HepG2 (cell line): ENCODE measurements around the gene SLAMF8. TPM values are rescaled to one million over a fixed set of nuclear protein-coding genes. Genes with fewer than 3 reads are reported as not detected.

ENCODE experiments used
- ATAC-seq: fragments of 200-7000 bp; cut with Tn5 transposase; 3 replicates; pipeline ENCODE4 v1.9.1; 2020; ENCODE audit warnings: mild to moderate bottlenecking, moderate library complexity
- BruUV-seq: library from RNA; stranded (reverse); fragments of 400-500 nt; replicated peaks from 2 replicates; lab custom pipeline; 2021; lab: Mats Ljungman, UMichigan
- CTCF ChIA-PET: fragments of 300-600 bp; formaldehyde crosslinking; extraction: SDS; loops from one replicate; lab custom pipeline; 2021; ENCODE audit warnings: low total read pairs, inconsistent platforms, low intra/inter-chr PET ratio; lab: Yijun Ruan, JAX
- POLR2A ChIA-PET: fragments of 350-600 bp; sonication (Branson Sonifier 250); formaldehyde crosslinking; loops from one replicate; lab custom pipeline; 2020; ENCODE audit warnings: antibody characterized with exemption, inconsistent platforms; lab: Yijun Ruan, JAX
- DNase-seq: peaks from one replicate; pipeline ENCODE4 v3.0.0-alpha.2; 2015; ENCODE audit warnings: low spot score
- FAIRE-seq: peaks from 3 replicates; lab custom pipeline; 2011; peaks lifted over from hg19 to GRCh38; lab: Jason Lieb, UNC
- H2AFZ ChIP-seq: one replicate; pipeline ENCODE4 v1.6.1; 2011; ENCODE audit warnings: low read length, inconsistent platforms
- H3K27ac ChIP-seq: fragments of 300-600 bp; 3 replicates; pipeline ENCODE4 v1.8.0; 2011; ENCODE audit warnings: mixed run types, mild to moderate bottlenecking, mixed read lengths, low read length, inconsistent platforms; ENCODE audit not compliant: insufficient read depth; ENCODE audit errors: extremely low read length
- H3K27me3 ChIP-seq, 2 experiments: fragments of 200-600 bp in 1 of 2; 2 replicates in 1 of 2; 3 replicates in 1 of 2; pipeline versions ENCODE4 v1.6.0 to v1.8.0; 2011; ENCODE audit warnings: low read length in 2 of 2, mild to moderate bottlenecking in 2 of 2, moderate library complexity in 2 of 2, inconsistent platforms in 1 of 2; ENCODE audit not compliant: insufficient read depth in 2 of 2, control insufficient read depth in 1 of 2
- H3K36me3 ChIP-seq, 2 experiments: fragments of 200-600 bp in 1 of 2; replicated peaks in 1 of 2; 2 replicates in 1 of 2; 3 replicates in 1 of 2; pipeline versions ENCODE4 v1.5.1 to v1.8.0; 2011; ENCODE audit warnings: low read length in 2 of 2, inconsistent platforms in 1 of 2; ENCODE audit not compliant: insufficient read depth in 2 of 2, control insufficient read depth in 1 of 2
- H3K4me1 ChIP-seq: 2 replicates; pipeline ENCODE4 v1.5.1; 2012; ENCODE audit warnings: low read length, inconsistent platforms; ENCODE audit not compliant: insufficient read depth
- H3K4me2 ChIP-seq: 2 replicates; pipeline ENCODE4 v1.6.0; 2011; ENCODE audit warnings: low read depth, low read length, inconsistent platforms
- H3K4me3 ChIP-seq, 3 experiments: fragments of 200-600 bp in 1 of 3; sonication (generic), shearing (Covaris generic) in 1 of 3; replicated peaks in 1 of 3; 2 replicates each; pipeline ENCODE4 v1.5.1; 2011 to 2016; ENCODE audit warnings: low read length in 3 of 3, inconsistent platforms in 2 of 3, low read depth in 2 of 3, mild to moderate bottlenecking in 2 of 3, control low read depth in 1 of 3, mixed read lengths in 1 of 3; ENCODE audit not compliant: insufficient read depth in 1 of 3
- H3K79me2 ChIP-seq: one replicate; pipeline ENCODE4 v1.6.1; 2011; ENCODE audit warnings: low read length, inconsistent platforms; ENCODE audit not compliant: insufficient read depth
- H3K9ac ChIP-seq: 2 replicates; pipeline ENCODE4 v1.6.0; 2011; ENCODE audit warnings: mild to moderate bottlenecking, low read depth, low read length, inconsistent platforms; ENCODE audit not compliant: insufficient read depth
- H3K9me3 ChIP-seq: 2 replicates; pipeline ENCODE4 v1.5.1; 2012; ENCODE audit warnings: mild to moderate bottlenecking, low read length
- H4K20me1 ChIP-seq: 2 replicates; pipeline ENCODE4 v1.6.0; 2011; ENCODE audit warnings: inconsistent platforms, mild to moderate bottlenecking, low read length, moderate library complexity; ENCODE audit not compliant: insufficient read depth
- CBX1 ChIP-seq: IDR thresholded peaks from one replicate; pipeline ENCODE4 v1.6.1; 2016; ENCODE audit warnings: antibody characterized with exemption, low read depth
- FOXA3 ChIP-seq: IDR thresholded peaks from 2 replicates; pipeline ENCODE4 v1.6.1; 2016; ENCODE audit warnings: missing genetic modification reagents, missing compliant biosample characterization
- GLMP ChIP-seq: sonication (generic); formaldehyde crosslinking; IDR thresholded peaks from 2 replicates; pipeline ENCODE4 v1.9.0; 2021; ENCODE audit warnings: missing genetic modification reagents, mild to moderate bottlenecking, borderline replicate concordance
- HES4 ChIP-seq: sonication (generic); formaldehyde crosslinking; IDR thresholded peaks from 2 replicates; pipeline ENCODE4 v1.9.0; 2021; ENCODE audit warnings: mild to moderate bottlenecking, missing genetic modification reagents, borderline replicate concordance
- KLF11 ChIP-seq: IDR thresholded peaks from 2 replicates; pipeline ENCODE4 v1.6.1; 2016; ENCODE audit warnings: missing compliant biosample characterization
- KLF13 ChIP-seq: sonication (generic); formaldehyde crosslinking; IDR thresholded peaks from 2 replicates; pipeline ENCODE4 v1.4.0; 2020; ENCODE audit warnings: mild to moderate bottlenecking, missing genetic modification reagents
- MXD3 ChIP-seq: IDR thresholded peaks from 2 replicates; pipeline ENCODE4 v1.6.1; 2016; ENCODE audit warnings: mild to moderate bottlenecking, missing biosample characterization, missing genetic modification reagents
- NCOA1 ChIP-seq: sonication (generic); formaldehyde crosslinking; IDR thresholded peaks from 2 replicates; pipeline ENCODE4 v1.9.0; 2021; ENCODE audit warnings: missing genetic modification reagents
- TEAD3 ChIP-seq: optimal IDR thresholded peaks from 2 replicates; pipeline ENCODE3; 2016; ENCODE audit warnings: borderline replicate concordance
- ZBTB42 ChIP-seq: sonication (generic); formaldehyde crosslinking; IDR thresholded peaks from 2 replicates; pipeline ENCODE4 v1.5.0; 2020; ENCODE audit warnings: mild to moderate bottlenecking, missing genetic modification reagents
- ZNF17 ChIP-seq: sonication (generic); formaldehyde crosslinking; IDR thresholded peaks from 2 replicates; pipeline ENCODE4 v1.5.0; 2020; ENCODE audit warnings: mild to moderate bottlenecking, missing genetic modification reagents
- ZNF264 ChIP-seq: sonication (generic); formaldehyde crosslinking; IDR thresholded peaks from 2 replicates; pipeline ENCODE4 v1.4.0; 2020; ENCODE audit warnings: missing genetic modification reagents
- ZNF552 ChIP-seq: sonication (generic); formaldehyde crosslinking; IDR thresholded peaks from 2 replicates; pipeline ENCODE4 v1.9.0; 2022; ENCODE audit warnings: missing genetic modification reagents, mild to moderate bottlenecking, borderline replicate concordance
- ZNF576 ChIP-seq: sonication (generic); formaldehyde crosslinking; IDR thresholded peaks from 2 replicates; pipeline ENCODE4 v1.4.0; 2020; ENCODE audit warnings: mild to moderate bottlenecking, missing genetic modification reagents
- ZSCAN25 ChIP-seq: sonication (generic); formaldehyde crosslinking; IDR thresholded peaks from 2 replicates; pipeline ENCODE4 v1.8.0; 2022; ENCODE audit warnings: mild to moderate bottlenecking, missing genetic modification reagents
- WGBS: methylation state at CpG from one replicate; pipeline ENCODE4 v1.1.6; 2017; ENCODE audit warnings: low lambda C conversion rate; 5-methylcytosine and 5-hydroxymethylcytosine counted together
- in situ Hi-C: cut with HindIII; loops from 2 replicates; pipeline ENCODE4 v1.10.0; 2017; ENCODE audit warnings: low pct_unique_long_range_greater_than_20kb; ENCODE audit not compliant: extremely low pct_ligation_motif_present
- intact Hi-C: fragments of 100-400 bp; cut with micrococcal nuclease; formaldehyde crosslinking; loops from one replicate; pipeline ENCODE4 v1.10.0; 2022; ENCODE audit not compliant: unreplicated experiment
- polyA plus RNA-seq, 8 experiments: library from polyadenylated mRNA; depleted of rRNA in 3 of 8; stranded (reverse) in 7 of 8; unstranded in 1 of 8; fragments of >200 nt; fragmentation: Illumina TruSeq in 4 of 8; extraction: Trizol in 4 of 8; gene quantifications; 2 replicates each; pipeline versions ENCODE4 v1.2.1 to v1.2.3, GENCODE V29; 2011 to 2016; ENCODE audit warnings: low read depth in 4 of 8, missing spikeins in 1 of 8, mixed read lengths in 1 of 8; ENCODE audit not compliant: insufficient read depth in 1 of 8
- total RNA-seq, 5 experiments: library from RNA; depleted of rRNA; stranded (reverse); fragments of >200 nt; fragmentation: Illumina TruSeq; extraction: Trizol; gene quantifications; 2 replicates each; pipeline ENCODE4 v1.2.3, GENCODE V29; 2016; ENCODE audit warnings: low read depth in 1 of 5
- TF ChIP-seq, protein P1 (sequence below): IDR thresholded peaks from 2 replicates; pipeline ENCODE4 v1.6.1; 2018; ENCODE audit warnings: missing genetic modification reagents

Gene SLAMF8
- total and polyA plus RNA-seq, 2 of the 13 experiments (the other 11 are each of a cell fraction or from before 2014, with no cell fraction given), result not detected

DNA sequence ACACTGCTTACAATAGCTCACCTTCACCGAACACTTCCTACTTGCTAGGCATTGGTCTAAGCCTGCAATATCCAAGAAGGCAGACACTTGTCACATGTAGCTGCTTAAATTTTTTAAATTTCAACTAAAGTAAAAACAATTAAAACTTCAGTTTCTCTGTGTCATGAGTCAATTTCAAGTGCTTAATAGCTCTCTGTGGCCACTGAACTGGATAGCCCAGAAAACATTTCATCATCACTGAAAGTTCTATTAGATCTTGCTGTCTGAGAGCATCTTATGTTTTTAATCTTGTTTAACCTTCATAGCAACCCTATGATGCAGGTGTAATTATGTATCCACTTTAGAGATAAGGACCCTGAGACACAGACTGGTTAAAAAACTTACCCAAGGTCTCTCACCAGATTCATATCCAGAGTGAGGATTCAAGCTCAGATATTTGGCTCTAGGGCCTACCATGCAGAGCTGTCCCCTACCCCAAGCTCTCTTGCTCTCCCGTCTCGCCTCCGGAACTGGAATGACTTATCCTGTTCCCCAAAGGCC lies 27.2 kb upstream of the SLAMF8 start:
- Histone ChIP-seq H3K4me1 (no peaks in the 10 kb centered on the region), H3K27ac (no peak overlapping the region), H3K36me3 (no peaks in the 10 kb centered on the region), H3K27me3 (peaks cover 5 to 7% of the 10 kb centered on the region in 2 experiments; a peak in 2 of 5 replicates), H3K79me2 (no peaks in the 10 kb centered on the region), H3K4me2 (no peak overlapping the region), H4K20me1 (no peaks in the 10 kb centered on the region), H3K4me3 (no peak overlapping the region), H3K9ac (no peak overlapping the region), H3K9me3 (no peaks in the 10 kb centered on the region), H2AFZ (no peak overlapping the region)
- no peak for ATAC-seq
- DNase-seq, result no peak
- no peak for FAIRE-seq
- in situ Hi-C loops, result loop anchor here (5.0 kb wide), 2 partner anchors 93 to 208 kb away; no protein-coding TSS in a partner anchor
- 41% methylated on average over 4 of the region's 4 CpGs for WGBS
- ChIA-PET CTCF (interaction anchor here (1.8 to 2.6 kb wide), 2 partner anchors 92 to 207 kb away, joined by 28 to 34 read pairs; no protein-coding TSS in a partner anchor), POLR2A (no interaction called here)
- intact Hi-C loops, result loop anchor here (1.0 to 5.0 kb wide), 3 partner anchors 29 to 138 kb away; no protein-coding TSS in a partner anchor
- TF ChIP-seq ZNF17 (CRISPR knock-in tag), result no peak
- TF ChIP-seq GLMP (CRISPR knock-in tag), result no peak
- TF ChIP-seq ZNF264 (CRISPR knock-in tag), result no peak
- TF ChIP-seq CBX1, result no peak
- no TSS peak for BruUV-seq

DNA sequence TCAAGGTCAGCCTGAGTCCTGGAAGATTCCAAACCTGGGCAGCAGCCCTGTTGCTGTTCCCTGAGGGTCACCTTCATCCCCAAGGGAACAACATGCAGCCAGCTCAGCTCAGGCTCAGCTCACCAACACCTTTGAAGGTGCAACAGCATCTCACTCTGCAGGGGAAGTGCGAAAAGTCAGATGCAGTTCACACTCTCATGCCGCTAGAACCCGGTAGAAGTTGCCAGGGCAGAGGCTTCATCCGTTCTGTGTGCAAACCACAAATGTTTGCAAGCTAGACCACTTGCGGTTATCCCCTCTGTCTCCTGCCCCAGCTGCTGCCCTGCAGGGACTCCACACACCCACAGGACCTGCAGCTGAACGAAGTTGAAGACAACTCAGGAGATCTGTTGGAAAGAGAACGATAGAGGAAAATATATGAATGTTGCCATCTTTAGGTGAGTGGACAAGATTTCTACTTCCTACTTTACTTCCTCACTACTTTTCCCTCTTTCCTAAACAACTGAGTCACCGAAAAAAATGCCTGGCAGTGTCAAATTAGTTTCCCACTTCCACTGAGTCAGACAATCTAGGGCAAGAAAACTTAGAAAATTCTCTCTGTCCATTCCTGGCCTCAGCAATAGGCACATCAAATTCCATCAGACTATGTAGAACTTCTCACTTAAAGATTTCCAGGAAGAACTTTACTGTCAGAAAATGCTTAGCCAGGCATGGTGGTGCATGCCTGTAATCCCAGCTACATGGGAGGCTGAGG lies 26.3 kb upstream of the SLAMF8 start:
- no TSS peak for BruUV-seq
- H4K20me1 ChIP-seq, result no peaks in the 10 kb centered on the region
- H3K36me3 ChIP-seq, result no peaks in the 10 kb centered on the region
- FAIRE-seq (no peak), DNase-seq (no peak), ATAC-seq (no peak)
- CTCF ChIA-PET, result no interaction called here
- in situ Hi-C loops, result no loop called here
- no peak overlapping the region for H3K4me3 ChIP-seq
- H3K4me1 ChIP-seq, result no peaks in the 10 kb centered on the region
- intact Hi-C loops, result no loop called here
- H3K27ac ChIP-seq, result no peak overlapping the region
- no peaks in the 10 kb centered on the region for H3K9me3 ChIP-seq
- 5% methylated on average over 8 of the region's 8 CpGs for WGBS
- no peak overlapping the region for H3K9ac ChIP-seq
- H3K27me3 ChIP-seq, result peaks cover 5 to 7% of the 10 kb centered on the region in 2 experiments; a peak in 2 of 5 replicates
- H3K4me2 ChIP-seq, result no peak overlapping the region
- H3K79me2 ChIP-seq, result no peaks in the 10 kb centered on the region
- POLR2A ChIA-PET, result no interaction called here
- no peak overlapping the region for H2AFZ ChIP-seq
- TF ChIP-seq ZSCAN25 (CRISPR knock-in tag) (no peak), TEAD3 (CRISPR knock-in tag) (no peak), KLF13 (CRISPR knock-in tag) (no peak), ZNF552 (no peak), KLF11 (no peak), ZNF576 (CRISPR knock-in tag) (no peak), HES4 (CRISPR knock-in tag) (no peak), NCOA1 (CRISPR knock-in tag) (no peak), ZBTB42 (CRISPR knock-in tag) (no peak), MXD3 (CRISPR knock-in tag) (no peak), FOXA3 (CRISPR knock-in tag) (no peak)
- TF ChIP-seq, protein P1, sequence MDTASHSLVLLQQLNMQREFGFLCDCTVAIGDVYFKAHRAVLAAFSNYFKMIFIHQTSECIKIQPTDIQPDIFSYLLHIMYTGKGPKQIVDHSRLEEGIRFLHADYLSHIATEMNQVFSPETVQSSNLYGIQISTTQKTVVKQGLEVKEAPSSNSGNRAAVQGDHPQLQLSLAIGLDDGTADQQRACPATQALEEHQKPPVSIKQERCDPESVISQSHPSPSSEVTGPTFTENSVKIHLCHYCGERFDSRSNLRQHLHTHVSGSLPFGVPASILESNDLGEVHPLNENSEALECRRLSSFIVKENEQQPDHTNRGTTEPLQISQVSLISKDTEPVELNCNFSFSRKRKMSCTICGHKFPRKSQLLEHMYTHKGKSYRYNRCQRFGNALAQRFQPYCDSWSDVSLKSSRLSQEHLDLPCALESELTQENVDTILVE (CRISPR knock-in tag), result no peak
